ENCODE measurements around the gene DMRTB1.

DMRTB1 gene

DNA sequence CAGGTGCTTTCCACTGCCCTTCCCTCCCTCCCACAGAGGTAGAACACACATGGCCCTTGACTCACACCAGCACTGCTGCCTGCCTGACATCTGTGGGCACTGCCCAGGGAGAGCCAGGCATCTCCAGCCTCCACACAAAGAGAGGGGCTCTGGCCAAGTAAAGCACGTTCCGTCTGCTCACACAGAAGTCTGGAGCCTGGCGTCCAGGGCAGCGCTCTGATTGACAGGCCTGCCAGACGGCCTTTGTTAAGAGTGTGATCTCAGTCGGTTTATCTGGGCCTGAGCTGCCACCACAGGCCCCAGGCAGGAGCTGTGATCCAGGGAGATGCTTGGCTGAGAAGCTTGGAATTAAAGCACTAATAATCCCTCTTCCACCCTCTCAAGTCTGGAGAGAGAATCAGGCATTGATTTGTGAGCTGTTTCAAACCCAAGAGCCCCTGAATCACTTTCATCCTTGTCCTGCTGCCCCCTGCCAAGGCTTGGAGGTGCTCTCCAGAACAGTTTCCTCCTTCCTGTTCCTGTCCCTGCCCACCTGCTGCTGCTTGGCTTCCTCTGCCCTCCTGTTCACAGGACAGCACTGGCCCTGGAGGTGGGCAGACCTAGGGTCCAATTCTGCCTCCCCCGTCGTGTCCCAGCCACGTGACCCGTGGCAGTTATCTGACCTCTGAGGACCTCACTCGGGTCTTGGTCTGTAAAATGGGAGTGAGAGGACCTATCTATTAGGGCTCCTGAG is 3.7 kb downstream of the DMRTB1 start:
- Histone ChIP-seq H3K9ac (ENCODE audit: low read depth in 1 of 2, low read length in 2 of 2) (no peak overlapping the region), H3K36me3 (ENCODE audit: control insufficient read depth in 1 of 2, insufficient read depth in 2 of 2, low read length in 2 of 2) (no peaks in the 10 kb centered on the region), H3K9me3 (ENCODE audit: control insufficient read depth in 1 of 2, low read length in 2 of 2) (no peaks in the 10 kb centered on the region), H3K4me3 (ENCODE audit: low read depth in 1 of 2, low read length in 2 of 2) (no peak overlapping the region), H3K27ac (ENCODE audit: low read depth, low read length) (no peak overlapping the region), H3K27me3 (ENCODE audit: control insufficient read depth in 1 of 2, insufficient read depth in 2 of 2, low read length in 2 of 2) (no peaks in the 10 kb centered on the region), H3K4me1 (ENCODE audit: control insufficient read depth in 1 of 2, insufficient read depth in 2 of 2, low read length in 2 of 2) (no peaks in the 10 kb centered on the region)

DNA sequence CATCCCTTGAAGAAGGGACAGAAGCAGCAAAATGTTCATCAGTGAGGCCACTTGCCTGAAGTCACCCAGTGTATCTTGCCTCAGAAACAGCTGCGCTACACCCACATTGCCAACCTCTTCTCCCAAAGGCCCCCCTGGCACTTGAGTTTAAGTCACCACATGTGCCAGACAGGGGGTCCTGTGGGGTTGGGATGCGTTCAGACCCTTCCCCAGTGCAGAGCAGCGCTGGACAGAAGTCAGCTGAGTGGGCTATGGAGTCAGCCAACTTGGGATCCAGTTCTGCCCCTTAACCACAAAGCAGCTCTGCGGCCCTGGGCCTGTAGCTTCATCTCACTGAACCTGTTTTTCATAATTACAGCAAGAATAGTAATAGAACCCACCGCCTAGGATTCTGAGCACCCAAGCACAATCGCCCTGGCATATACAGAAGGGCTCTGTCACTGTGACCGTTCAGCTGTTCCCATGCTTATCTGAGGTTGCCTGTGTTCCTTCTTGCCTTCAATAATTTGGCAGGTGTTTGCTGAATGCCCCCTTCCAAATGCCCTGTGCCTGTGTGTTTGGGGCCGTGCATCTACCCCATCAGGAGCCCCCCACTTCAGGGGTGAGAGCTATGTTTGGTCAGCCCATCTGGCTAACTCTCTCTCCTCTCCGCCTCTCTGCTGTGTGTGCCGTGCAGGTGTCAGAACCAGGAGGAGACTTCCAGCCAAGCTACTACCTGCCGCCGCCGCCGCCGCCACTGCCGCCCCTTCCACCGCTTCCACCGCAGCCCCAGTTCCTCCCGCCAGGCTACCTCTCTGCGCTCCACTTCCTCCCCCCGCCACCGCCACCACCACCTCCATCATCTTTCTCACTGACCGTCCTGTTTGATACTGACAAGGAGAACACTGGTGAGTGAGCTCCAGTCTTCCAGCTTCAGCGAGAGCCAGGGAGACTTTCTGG is 5.0 kb downstream of the DMRTB1 start:
- Histone ChIP-seq H3K9me3 (ENCODE audit: control insufficient read depth in 1 of 2, low read length in 2 of 2) (no peaks in the 10 kb centered on the region), H3K4me3 (ENCODE audit: low read depth in 1 of 2, low read length in 2 of 2) (no peak overlapping the region), H3K27ac (ENCODE audit: low read depth, low read length) (no peak overlapping the region), H3K9ac (ENCODE audit: low read depth in 1 of 2, low read length in 2 of 2) (no peak overlapping the region), H3K4me1 (ENCODE audit: control insufficient read depth in 1 of 2, insufficient read depth in 2 of 2, low read length in 2 of 2) (no peaks in the 10 kb centered on the region), H3K36me3 (ENCODE audit: control insufficient read depth in 1 of 2, insufficient read depth in 2 of 2, low read length in 2 of 2) (no peaks in the 10 kb centered on the region), H3K27me3 (ENCODE audit: control insufficient read depth in 1 of 2, insufficient read depth in 2 of 2, low read length in 2 of 2) (no peaks in the 10 kb centered on the region)

GRCh38 chr1:53465023-53465957 is 6.1 kb downstream of the DMRTB1 start:
- H3K27me3 ChIP-seq (ENCODE audit: control insufficient read depth in 1 of 2, insufficient read depth in 2 of 2, low read length in 2 of 2): no peaks in the 10 kb centered on the region
- H3K27ac ChIP-seq (ENCODE audit: low read depth, low read length): no peak overlapping the region
- no peak overlapping the region for H3K9ac ChIP-seq (ENCODE audit: low read depth in 1 of 2, low read length in 2 of 2)
- no peak overlapping the region for H3K4me3 ChIP-seq (ENCODE audit: low read depth in 1 of 2, low read length in 2 of 2)
- no peaks in the 10 kb centered on the region for H3K36me3 ChIP-seq (ENCODE audit: control insufficient read depth in 1 of 2, insufficient read depth in 2 of 2, low read length in 2 of 2)
- H3K4me1 ChIP-seq (ENCODE audit: control insufficient read depth in 1 of 2, insufficient read depth in 2 of 2, low read length in 2 of 2): no peaks in the 10 kb centered on the region
- no peaks in the 10 kb centered on the region for H3K9me3 ChIP-seq (ENCODE audit: control insufficient read depth in 1 of 2, low read length in 2 of 2)

GRCh38 chr1:53467391-53467790 is 8.2 kb downstream of the DMRTB1 start:
- Histone ChIP-seq H3K9ac (ENCODE audit: low read depth in 1 of 2, low read length in 2 of 2) (no peak overlapping the region), H3K4me1 (ENCODE audit: control insufficient read depth in 1 of 2, insufficient read depth in 2 of 2, low read length in 2 of 2) (no peaks in the 10 kb centered on the region), H3K27ac (ENCODE audit: low read depth, low read length) (no peak overlapping the region), H3K36me3 (ENCODE audit: control insufficient read depth in 1 of 2, insufficient read depth in 2 of 2, low read length in 2 of 2) (no peaks in the 10 kb centered on the region), H3K4me3 (ENCODE audit: low read depth in 1 of 2, low read length in 2 of 2) (no peak overlapping the region), H3K27me3 (ENCODE audit: control insufficient read depth in 1 of 2, insufficient read depth in 2 of 2, low read length in 2 of 2) (no peaks in the 10 kb centered on the region), H3K9me3 (ENCODE audit: control insufficient read depth in 1 of 2, low read length in 2 of 2) (no peaks in the 10 kb centered on the region)

- no peaks in the 10 kb centered on the region for H3K27me3 ChIP-seq (ENCODE audit: control insufficient read depth in 1 of 2, insufficient read depth in 2 of 2, low read length in 2 of 2)
- H3K9ac ChIP-seq (ENCODE audit: low read depth in 1 of 2, low read length in 2 of 2): no peak overlapping the region
- H3K36me3 ChIP-seq (ENCODE audit: control insufficient read depth in 1 of 2, insufficient read depth in 2 of 2, low read length in 2 of 2): no peaks in the 10 kb centered on the region
- no peak overlapping the region for H3K4me3 ChIP-seq (ENCODE audit: low read depth in 1 of 2, low read length in 2 of 2)
- H3K9me3 ChIP-seq (ENCODE audit: control insufficient read depth in 1 of 2, low read length in 2 of 2): no peaks in the 10 kb centered on the region
- H3K27ac ChIP-seq (ENCODE audit: low read depth, low read length): no peak overlapping the region
- no peaks in the 10 kb centered on the region for H3K4me1 ChIP-seq (ENCODE audit: control insufficient read depth in 1 of 2, insufficient read depth in 2 of 2, low read length in 2 of 2)
Measured at GRCh38 chr1:53468374-53468773, 9.2 kb downstream of the DMRTB1 start.

DNA sequence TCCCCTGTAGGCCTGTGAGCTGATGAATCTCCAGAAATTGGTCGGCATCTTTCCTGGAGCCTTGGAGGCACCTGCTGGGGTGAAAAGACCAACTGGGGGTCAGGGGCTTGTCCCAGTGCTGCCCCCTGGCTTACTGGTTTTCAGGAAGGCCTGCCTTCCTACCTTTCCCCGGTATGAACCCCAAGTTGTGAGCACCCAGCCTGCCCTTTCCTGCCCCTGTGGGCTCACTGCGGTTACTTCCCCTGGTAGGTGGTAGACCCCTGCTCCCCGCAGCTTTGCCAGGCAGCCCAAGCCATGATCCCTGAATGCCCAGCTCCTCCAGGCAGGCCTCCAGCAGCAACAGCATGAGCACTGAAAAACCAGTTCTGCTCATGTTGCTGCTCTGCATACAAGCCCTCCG is 10.2 kb downstream of the DMRTB1 start:
- no peaks in the 10 kb centered on the region for H3K27me3 ChIP-seq (ENCODE audit: control insufficient read depth in 1 of 2, insufficient read depth in 2 of 2, low read length in 2 of 2)
- H3K4me1 ChIP-seq (ENCODE audit: control insufficient read depth in 1 of 2, insufficient read depth in 2 of 2, low read length in 2 of 2): no peaks in the 10 kb centered on the region
- H3K4me3 ChIP-seq (ENCODE audit: low read depth in 1 of 2, low read length in 2 of 2): no peak overlapping the region
- H3K36me3 ChIP-seq (ENCODE audit: control insufficient read depth in 1 of 2, insufficient read depth in 2 of 2, low read length in 2 of 2): no peaks in the 10 kb centered on the region
- no peak overlapping the region for H3K27ac ChIP-seq (ENCODE audit: low read depth, low read length)
- no peaks in the 10 kb centered on the region for H3K9me3 ChIP-seq (ENCODE audit: control insufficient read depth in 1 of 2, low read length in 2 of 2)
- H3K9ac ChIP-seq (ENCODE audit: low read depth in 1 of 2, low read length in 2 of 2): no peak overlapping the region

DNA sequence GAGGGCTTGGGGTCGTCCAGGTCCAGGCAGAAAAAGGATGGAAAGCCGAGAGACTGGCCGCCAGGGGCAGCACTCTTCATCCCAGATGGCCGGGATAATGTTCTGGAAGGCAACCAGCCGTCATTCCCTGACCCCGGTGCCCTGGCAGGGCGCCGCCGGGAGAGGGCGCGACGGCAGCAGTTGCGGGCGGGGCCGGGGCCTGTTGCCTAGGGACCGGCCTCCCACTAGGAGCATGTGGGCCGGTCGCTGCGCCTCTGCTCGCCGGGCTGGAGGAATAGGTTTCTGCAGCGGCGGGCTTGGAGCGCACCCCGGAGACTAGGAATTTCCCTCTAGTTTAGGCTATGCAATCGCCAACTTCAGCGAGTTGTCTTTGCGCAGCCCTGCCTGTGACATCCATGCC is 11.0 kb downstream of the DMRTB1 start:
- Histone ChIP-seq H3K27ac (ENCODE audit: low read depth, low read length) (no peak overlapping the region), H3K9me3 (ENCODE audit: control insufficient read depth in 1 of 2, low read length in 2 of 2) (no peaks in the 10 kb centered on the region), H3K4me3 (ENCODE audit: low read depth in 1 of 2, low read length in 2 of 2) (no peak overlapping the region), H3K36me3 (ENCODE audit: control insufficient read depth in 1 of 2, insufficient read depth in 2 of 2, low read length in 2 of 2) (no peaks in the 10 kb centered on the region), H3K27me3 (ENCODE audit: control insufficient read depth in 1 of 2, insufficient read depth in 2 of 2, low read length in 2 of 2) (no peaks in the 10 kb centered on the region), H3K4me1 (ENCODE audit: control insufficient read depth in 1 of 2, insufficient read depth in 2 of 2, low read length in 2 of 2) (no peaks in the 10 kb centered on the region), H3K9ac (ENCODE audit: low read depth in 1 of 2, low read length in 2 of 2) (no peak overlapping the region)

DNA sequence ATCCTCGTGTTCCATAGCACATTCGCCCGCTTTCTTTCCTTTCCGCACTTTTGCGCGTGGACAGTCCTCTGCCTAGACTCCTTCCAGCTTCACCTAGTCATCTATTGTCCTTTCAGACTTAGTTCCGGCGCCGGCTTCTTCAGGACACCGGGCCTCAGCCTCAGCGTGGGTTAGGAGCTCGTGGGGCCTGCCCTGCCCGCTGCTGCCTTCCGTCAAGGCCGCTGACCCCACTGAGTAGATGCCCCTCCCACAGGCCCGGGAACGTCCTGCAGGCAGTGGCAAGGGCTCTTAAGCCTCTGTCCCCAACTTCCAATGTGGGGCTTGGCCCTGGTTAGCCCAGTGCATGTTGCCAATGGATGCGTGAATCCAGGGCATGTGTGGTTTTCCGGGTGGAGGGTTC is 11.4 kb downstream of the DMRTB1 start:
- no peaks in the 10 kb centered on the region for H3K9me3 ChIP-seq (ENCODE audit: control insufficient read depth in 1 of 2, low read length in 2 of 2)
- no peak overlapping the region for H3K27ac ChIP-seq (ENCODE audit: low read depth, low read length)
- no peak overlapping the region for H3K9ac ChIP-seq (ENCODE audit: low read depth in 1 of 2, low read length in 2 of 2)
- H3K36me3 ChIP-seq (ENCODE audit: control insufficient read depth in 1 of 2, insufficient read depth in 2 of 2, low read length in 2 of 2): no peaks in the 10 kb centered on the region
- no peak overlapping the region for H3K4me3 ChIP-seq (ENCODE audit: low read depth in 1 of 2, low read length in 2 of 2)
- no peaks in the 10 kb centered on the region for H3K27me3 ChIP-seq (ENCODE audit: control insufficient read depth in 1 of 2, insufficient read depth in 2 of 2, low read length in 2 of 2)
- no peaks in the 10 kb centered on the region for H3K4me1 ChIP-seq (ENCODE audit: control insufficient read depth in 1 of 2, insufficient read depth in 2 of 2, low read length in 2 of 2)

GRCh38 chr1:53471000-53471399 is 11.8 kb downstream of the DMRTB1 start:
- Histone ChIP-seq H3K4me1 (ENCODE audit: control insufficient read depth in 1 of 2, insufficient read depth in 2 of 2, low read length in 2 of 2) (no peaks in the 10 kb centered on the region), H3K9me3 (ENCODE audit: control insufficient read depth in 1 of 2, low read length in 2 of 2) (no peaks in the 10 kb centered on the region), H3K9ac (ENCODE audit: low read depth in 1 of 2, low read length in 2 of 2) (no peak overlapping the region), H3K27ac (ENCODE audit: low read depth, low read length) (no peak overlapping the region), H3K4me3 (ENCODE audit: low read depth in 1 of 2, low read length in 2 of 2) (no peak overlapping the region), H3K27me3 (ENCODE audit: control insufficient read depth in 1 of 2, insufficient read depth in 2 of 2, low read length in 2 of 2) (no peaks in the 10 kb centered on the region), H3K36me3 (ENCODE audit: control insufficient read depth in 1 of 2, insufficient read depth in 2 of 2, low read length in 2 of 2) (no peaks in the 10 kb centered on the region)
